OCI-LY7 (cell line): ENCODE measurements around the gene SMYD3. TPM values are rescaled to one million over a fixed set of nuclear protein-coding genes. Genes with fewer than 3 reads are reported as not detected.

Experiments used
- BruUV-seq: library from RNA; stranded (reverse); fragments of 400-500 nt; replicated peaks from 2 replicates; lab custom pipeline; 2021; lab: Mats Ljungman, UMichigan
- CTCF ChIA-PET: fragments of 300-600 bp; sonication (Branson Sonifier 250); formaldehyde crosslinking; loops from one replicate; lab custom pipeline; 2022; ENCODE audit warnings: antibody characterized with exemption; ENCODE audit not compliant: unreplicated experiment; lab: Charles Lee
- POLR2A ChIA-PET: fragments of 300-600 bp; sonication (Branson Sonifier 250); formaldehyde crosslinking; loops from one replicate; lab custom pipeline; 2022; ENCODE audit warnings: antibody characterized with exemption; lab: Charles Lee
- DNase-seq: peaks from one replicate; pipeline ENCODE4 v3.0.0-alpha.2; 2015; ENCODE audit warnings: low spot score
- H2AFZ ChIP-seq: fragments of 200-600 bp; sonication (generic), shearing (Covaris generic); 2 replicates; pipeline ENCODE4 v1.6.1; 2014; ENCODE audit warnings: mild to moderate bottlenecking, antibody characterized with exemption, low read length, moderate library complexity
- H3K27ac ChIP-seq: fragments of 200-600 bp; sonication (generic); 2 replicates; pipeline ENCODE4 v1.5.1; 2014; ENCODE audit warnings: mixed run types, low read depth, mild to moderate bottlenecking, moderate library complexity, low read length, inconsistent platforms; ENCODE audit not compliant: poor library complexity, severe bottlenecking
- H3K36me3 ChIP-seq: fragments of 200-600 bp; sonication (generic); 2 replicates; pipeline ENCODE4 v1.6.1; 2014; ENCODE audit warnings: mild to moderate bottlenecking, antibody characterized with exemption, low read length, moderate library complexity, mixed read lengths; ENCODE audit not compliant: insufficient read depth
- H3K4me1 ChIP-seq: fragments of 200-600 bp; sonication (generic); 2 replicates; pipeline ENCODE4 v1.5.1; 2014; ENCODE audit warnings: mild to moderate bottlenecking, low read length; ENCODE audit not compliant: insufficient read depth, poor library complexity, severe bottlenecking
- H3K4me2 ChIP-seq: fragments of 200-600 bp; sonication (generic); 2 replicates; pipeline ENCODE4 v1.6.1; 2014; ENCODE audit warnings: mild to moderate bottlenecking, low read length
- H3K4me3 ChIP-seq: fragments of 200-600 bp; sonication (generic); 2 replicates; pipeline ENCODE4 v1.5.1; 2014; ENCODE audit warnings: mild to moderate bottlenecking, low read depth, low read length; ENCODE audit not compliant: poor library complexity, severe bottlenecking
- H3K79me2 ChIP-seq: fragments of 200-600 bp; sonication (generic); 2 replicates; pipeline ENCODE4 v1.6.1; 2016; ENCODE audit warnings: low read depth, mild to moderate bottlenecking, low read length, moderate library complexity, mixed read lengths; ENCODE audit not compliant: insufficient read depth
- H3K9me2 ChIP-seq: fragments of 200-600 bp; sonication (generic); 2 replicates; pipeline ENCODE4 v1.6.1; 2016; ENCODE audit warnings: mild to moderate bottlenecking, low read length, mixed read lengths; ENCODE audit not compliant: insufficient read depth
- H3K9me3 ChIP-seq: fragments of 200-600 bp; sonication (generic); 2 replicates; pipeline ENCODE4 v1.6.1; 2014; ENCODE audit warnings: mild to moderate bottlenecking, mixed run types, low read length, mixed read lengths
- H4K20me1 ChIP-seq: fragments of 200-600 bp; sonication (generic); 2 replicates; pipeline ENCODE4 v1.6.1; 2014; ENCODE audit warnings: mild to moderate bottlenecking, antibody characterized with exemption, low read length, moderate library complexity, mixed read lengths; ENCODE audit not compliant: insufficient read depth
- CTCF ChIP-seq: fragments of 200-600 bp; sonication (generic); conservative IDR thresholded peaks from 2 replicates; pipeline ENCODE4 v1.5.1; 2014; ENCODE audit warnings: mild to moderate bottlenecking, antibody characterized with exemption, low read length, moderate library complexity, mixed read lengths
- EZH2phosphoT487 ChIP-seq: fragments of 200-600 bp; sonication (generic); IDR thresholded peaks from 2 replicates; pipeline ENCODE4 v1.6.1; 2018; ENCODE audit warnings: low read depth, borderline replicate concordance, mild to moderate bottlenecking, mixed run types, antibody characterized with exemption, low read length, moderate library complexity, mixed read lengths
- intact Hi-C: fragments of 100-400 bp; cut with micrococcal nuclease; formaldehyde crosslinking; loops from one replicate; pipeline ENCODE4 v1.10.0; 2022; ENCODE audit not compliant: unreplicated experiment
- total RNA-seq, 2 experiments: library from RNA; depleted of rRNA in 1 of 2; stranded (reverse); fragments of >200 nt in 1 of 2; shearing (Covaris generic) in 1 of 2; gene quantifications; 2 replicates each; pipeline ENCODE4 v1.2.3, GENCODE V29; 2014 to 2022

SMYD3 gene
- total RNA-seq, 2 experiments from 2014 or later: 28.9 to 34.5 TPM

- ChIA-PET POLR2A (interaction anchor here (0.7 to 1.1 kb wide), 2 partner anchors 76 to 477 kb away, joined by 3 to 4 read pairs; no protein-coding TSS in a partner anchor), CTCF (interaction anchor here (0.6 kb wide), 1 partner anchor 34 kb away, joined by 4 read pairs; no protein-coding TSS in a partner anchor)
- DNase-seq: no peak
- Histone ChIP-seq H3K4me2 (no peak overlapping the region), H3K4me3 (no peak overlapping the region), H3K36me3 (no peaks in the 10 kb centered on the region), H4K20me1 (no peaks in the 10 kb centered on the region), H2AFZ (no peak overlapping the region), H3K9me3 (no peaks in the 10 kb centered on the region), H3K4me1 (no peaks in the 10 kb centered on the region), H3K79me2 (no peaks in the 10 kb centered on the region), H3K27ac (no peak overlapping the region), H3K9me2 (no peaks in the 10 kb centered on the region)
- no TSS peak for BruUV-seq
- TF ChIP-seq CTCF (no peak), EZH2phosphoT487 (no peak)
- intact Hi-C loops: no loop called here
Measured at GRCh38 chr1:246156847-246157246, 350.2 kb downstream of the SMYD3 start.

- no peak overlapping the region for H3K27ac ChIP-seq
- intact Hi-C loops: no loop called here
- H4K20me1 ChIP-seq: no peaks in the 10 kb centered on the region
- H3K4me2 ChIP-seq: no peak overlapping the region
- H2AFZ ChIP-seq: no peak overlapping the region
- no peaks in the 10 kb centered on the region for H3K9me2 ChIP-seq
- H3K4me1 ChIP-seq: no peaks in the 10 kb centered on the region
- TF ChIP-seq CTCF: no peak
- no peak for TF ChIP-seq EZH2phosphoT487
- POLR2A ChIA-PET: interaction anchor here (0.7 to 1.2 kb wide), 3 partner anchors 21 to 679 kb away, joined by 3 read pairs; no protein-coding TSS in a partner anchor
- no peak overlapping the region for H3K4me3 ChIP-seq
- no peaks in the 10 kb centered on the region for H3K36me3 ChIP-seq
- no peaks in the 10 kb centered on the region for H3K9me3 ChIP-seq
- DNase-seq: no peak
- no TSS peak for BruUV-seq
- H3K79me2 ChIP-seq: no peaks in the 10 kb centered on the region
- CTCF ChIA-PET: no interaction called here
Measured at GRCh38 chr1:246155923-246156322, 351.2 kb downstream of the SMYD3 start.

DNA sequence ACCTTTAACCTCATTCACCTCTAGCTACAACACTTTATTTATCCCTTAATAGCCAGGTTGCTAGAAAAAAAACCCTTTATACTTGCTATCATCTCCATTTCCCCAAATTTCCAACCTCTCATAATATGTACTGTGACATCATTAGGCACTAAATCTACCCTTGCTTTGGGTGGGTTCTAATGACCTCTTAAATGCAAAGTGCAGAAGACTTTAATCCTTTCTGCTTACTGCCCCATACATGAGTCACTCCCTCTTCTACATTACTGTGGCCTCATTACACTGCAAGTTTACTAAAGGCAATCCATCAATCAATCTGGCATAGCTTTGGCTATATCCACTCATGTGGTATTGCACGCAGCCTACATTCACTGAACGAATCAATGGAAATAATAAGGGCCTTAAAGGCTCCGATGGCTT, 353.3 kb downstream of the SMYD3 start:
- no peak overlapping the region for H3K27ac ChIP-seq
- intact Hi-C loops: no loop called here
- ChIA-PET CTCF (no interaction called here), POLR2A (interaction anchor here (1.2 to 1.5 kb wide), 2 partner anchors 9 to 10 kb away, joined by 3 to 5 read pairs; no protein-coding TSS in a partner anchor)
- no peaks in the 10 kb centered on the region for H3K36me3 ChIP-seq
- H2AFZ ChIP-seq: no peak overlapping the region
- no peak for DNase-seq
- no TSS peak for BruUV-seq
- H4K20me1 ChIP-seq: no peaks in the 10 kb centered on the region
- no peaks in the 10 kb centered on the region for H3K9me2 ChIP-seq
- 0 out of 2 replicates have a peak, but pooled peaks cover 2% of the 10 kb centered on the region for H3K9me3 ChIP-seq
- TF ChIP-seq EZH2phosphoT487: no peak
- no peak for TF ChIP-seq CTCF
- H3K4me1 ChIP-seq: no peaks in the 10 kb centered on the region
- no peak overlapping the region for H3K4me3 ChIP-seq
- no peak overlapping the region for H3K4me2 ChIP-seq
- H3K79me2 ChIP-seq: no peaks in the 10 kb centered on the region
